Naive B cell (primary cell): ENCODE results near the gene BORCS5. TPM values are rescaled to one million over a fixed set of nuclear protein-coding genes. Genes with fewer than 3 reads are reported as not detected.

Source experiments
- ATAC-seq, 2 donors: fragments of 150-1000 bp; cut with Tn5 transposase; 2 replicates each; pipeline ENCODE4 v1.10.0; 2021; ENCODE audit warnings: low read depth in 2 of 2, mild to moderate bottlenecking in 2 of 2, moderate library complexity in 2 of 2
- DNase-seq: peaks from one replicate; pipeline ENCODE4 v3.0.0; 2022
- H3K27ac Mint-ChIP-seq, 6 donors: one replicate each; pipeline ENCODE4 v1.8.0; 2020 to 2022; ENCODE audit warnings: mild to moderate bottlenecking in 6 of 6, mixed read lengths in 6 of 6, moderate library complexity in 5 of 6, inconsistent platforms in 2 of 6
- H3K27me3 Mint-ChIP-seq, 3 donors: one replicate each; pipeline ENCODE4 v1.8.0; 2021 to 2022; ENCODE audit warnings: mixed read lengths in 3 of 3, mild to moderate bottlenecking in 1 of 3
- H3K36me3 Mint-ChIP-seq, 2 donors: one replicate each; pipeline ENCODE4 v1.8.0; 2020 to 2022; ENCODE audit warnings: mixed read lengths in 2 of 2, inconsistent platforms in 1 of 2, mild to moderate bottlenecking in 1 of 2
- H3K4me1 Mint-ChIP-seq, 3 donors: one replicate each; pipeline ENCODE4 v1.8.0; 2020 to 2022; ENCODE audit warnings: mixed read lengths in 3 of 3, inconsistent platforms in 1 of 3, mild to moderate bottlenecking in 1 of 3, moderate library complexity in 1 of 3
- H3K4me3 Mint-ChIP-seq, 8 donors: one replicate each; pipeline ENCODE4 v1.8.0; 2020 to 2022; ENCODE audit warnings: mild to moderate bottlenecking in 8 of 8, mixed read lengths in 8 of 8, moderate library complexity in 8 of 8, inconsistent platforms in 2 of 8
- H3K9me3 Mint-ChIP-seq, 7 donors: one replicate each; pipeline ENCODE4 v1.8.0; 2020 to 2022; ENCODE audit warnings: mixed read lengths in 7 of 7, mild to moderate bottlenecking in 5 of 7, inconsistent platforms in 2 of 7, moderate library complexity in 1 of 7
- polyA plus RNA-seq, 6 donors: library from polyadenylated mRNA; unstranded; fragments of 300-500 nt; fragmentation: Illumina TruSeq; gene quantifications; one replicate each; pipeline ENCODE4 v1.2.3, GENCODE V29; 2021; ENCODE audit warnings: low read depth in 6 of 6

The BORCS5 gene
- polyA plus RNA-seq, 6 donors from 2014 or later: 8.3 to 43.8 (median 14.4) TPM

DNA sequence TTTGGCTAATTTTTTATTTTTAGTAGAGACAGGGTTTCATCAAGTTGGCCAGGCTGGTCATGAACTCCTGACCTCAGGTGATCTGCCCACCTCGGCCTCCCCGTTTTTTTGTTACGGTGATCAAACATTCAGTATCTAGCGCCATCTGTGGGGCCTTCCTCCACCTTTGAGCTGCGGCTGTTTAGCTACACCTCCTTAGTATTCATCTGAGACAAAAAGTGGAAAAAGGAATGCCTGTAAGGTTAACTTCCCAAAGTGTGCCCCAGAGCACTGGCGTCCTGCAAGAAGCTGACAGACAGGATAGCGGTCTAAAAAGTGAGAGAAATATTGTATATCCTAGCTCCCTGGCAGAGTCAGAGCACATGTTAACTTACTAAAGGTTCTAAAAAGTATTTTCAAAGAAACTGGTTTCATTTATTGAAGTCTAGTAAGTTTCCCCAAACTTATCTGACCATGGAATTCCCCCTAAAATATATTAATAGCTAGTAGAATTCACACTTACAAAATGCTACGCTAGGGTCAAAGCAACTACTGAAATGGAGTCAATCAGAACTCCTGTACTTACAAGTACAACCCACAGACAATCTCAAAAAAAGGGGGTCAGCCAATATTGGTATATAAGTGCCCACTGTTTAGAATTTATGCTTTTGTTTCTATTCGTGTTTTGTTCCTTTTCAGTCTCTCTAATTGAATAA lies 146.7 kb downstream of the BORCS5 start:
- Mint-ChIP-seq H3K27ac (peak overlapping the region in 2 of 6 donors; percentile 45 to 67), H3K36me3 (no peaks in the 10 kb centered on the region), H3K4me3 (no peak overlapping the region)

GRCh38 chr12:12505544-12506495 lies 148.9 kb downstream of the BORCS5 start:
- Mint-ChIP-seq H3K36me3 (no peaks in the 10 kb centered on the region), H3K4me3 (no peak overlapping the region), H3K27me3 (peaks cover 0 to 3% (median 0%) of the 10 kb centered on the region in 3 donors), H3K4me1 (no peaks in the 10 kb centered on the region), H3K9me3 (no peaks in the 10 kb centered on the region), H3K27ac (no peak overlapping the region)
- DNase-seq (no peak), ATAC-seq (no peak)

More for the DNA sequence above, 146.7 kb downstream of the BORCS5 start:
- Mint-ChIP-seq H3K4me1 (no peaks in the 10 kb centered on the region), H3K9me3 (no peaks in the 10 kb centered on the region), H3K27me3 (peaks cover 0 to 3% (median 0%) of the 10 kb centered on the region in 3 donors)
- no peak for DNase-seq
- ATAC-seq: no peak

- no peak for ATAC-seq
- peaks cover 0 to 3% (median 0%) of the 10 kb centered on the region in 3 donors for H3K27me3 Mint-ChIP-seq
- no peak overlapping the region for H3K4me3 Mint-ChIP-seq
- no peaks in the 10 kb centered on the region for H3K9me3 Mint-ChIP-seq
- no peak for DNase-seq
- H3K4me1 Mint-ChIP-seq: no peaks in the 10 kb centered on the region
- no peak overlapping the region for H3K27ac Mint-ChIP-seq
- H3K36me3 Mint-ChIP-seq: no peaks in the 10 kb centered on the region
Measured at GRCh38 chr12:12506496-12506890, 149.6 kb downstream of the BORCS5 start.

GRCh38 chr12:12507121-12507520 lies 150.2 kb downstream of the BORCS5 start:
- ATAC-seq (no peak), DNase-seq (no peak)
- Mint-ChIP-seq H3K27ac (no peak overlapping the region), H3K36me3 (no peaks in the 10 kb centered on the region), H3K4me3 (no peak overlapping the region), H3K9me3 (no peaks in the 10 kb centered on the region), H3K4me1 (no peaks in the 10 kb centered on the region), H3K27me3 (peaks cover 0 to 3% (median 0%) of the 10 kb centered on the region in 3 donors)

GRCh38 chr12:12508612-12509011 lies 151.7 kb downstream of the BORCS5 start:
- H3K9me3 Mint-ChIP-seq: no peaks in the 10 kb centered on the region
- H3K4me1 Mint-ChIP-seq: no peaks in the 10 kb centered on the region
- no peak for DNase-seq
- no peak for ATAC-seq
- no peak overlapping the region for H3K4me3 Mint-ChIP-seq
- H3K27me3 Mint-ChIP-seq: peaks cover 0 to 3% (median 0%) of the 10 kb centered on the region in 3 donors
- H3K27ac Mint-ChIP-seq: peak overlapping the region in 1 of 6 donors; percentile 4
- no peaks in the 10 kb centered on the region for H3K36me3 Mint-ChIP-seq

DNA sequence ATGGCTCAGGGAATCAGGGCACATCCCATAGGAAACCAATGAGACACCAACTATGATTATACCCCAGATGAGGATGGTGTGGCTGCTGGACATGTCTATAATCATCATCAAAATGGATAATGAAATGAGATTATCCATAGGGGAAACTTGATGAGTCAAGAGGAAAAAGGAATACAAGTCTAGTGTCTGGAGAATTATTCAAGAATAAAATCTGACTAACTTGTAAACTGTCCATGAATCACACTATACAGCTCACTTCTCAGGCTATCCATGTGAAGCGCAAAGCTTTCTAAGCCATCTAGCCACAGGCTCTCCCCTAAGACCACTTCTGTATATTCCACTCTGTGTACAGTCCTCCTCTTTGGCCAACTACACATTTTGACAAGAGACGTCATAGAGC lies 153.3 kb downstream of the BORCS5 start:
- Mint-ChIP-seq H3K4me1 (no peaks in the 10 kb centered on the region), H3K36me3 (no peaks in the 10 kb centered on the region), H3K4me3 (no peak overlapping the region), H3K9me3 (no peaks in the 10 kb centered on the region), H3K27ac (no peak overlapping the region), H3K27me3 (peaks cover 0 to 3% (median 0%) of the 10 kb centered on the region in 3 donors)
- DNase-seq (no peak), ATAC-seq (no peak)

DNA sequence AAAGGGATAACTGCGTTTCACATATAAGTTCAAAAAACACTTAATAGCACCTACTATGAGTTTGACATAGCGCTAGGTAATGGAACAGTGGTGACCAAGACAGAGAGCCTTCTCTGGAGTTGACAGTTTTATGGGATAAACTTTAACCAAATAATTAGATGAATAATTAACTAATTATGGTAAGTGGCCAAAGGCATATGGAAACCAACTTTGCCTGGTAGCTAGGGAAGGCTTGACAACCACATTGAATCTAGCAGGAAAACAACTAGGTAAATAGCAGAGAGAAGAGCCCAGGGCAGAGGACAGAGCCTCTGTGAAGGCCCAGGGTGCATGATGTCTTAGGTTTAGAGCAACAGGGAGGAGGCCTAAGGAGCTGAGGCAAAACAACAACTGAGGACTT lies 153.7 kb downstream of the BORCS5 start:
- Mint-ChIP-seq H3K36me3 (no peaks in the 10 kb centered on the region), H3K4me3 (no peak overlapping the region), H3K27me3 (peaks cover 0 to 3% (median 0%) of the 10 kb centered on the region in 3 donors), H3K4me1 (no peaks in the 10 kb centered on the region), H3K27ac (no peak overlapping the region), H3K9me3 (no peaks in the 10 kb centered on the region)
- DNase-seq (no peak), ATAC-seq (no peak)

DNA sequence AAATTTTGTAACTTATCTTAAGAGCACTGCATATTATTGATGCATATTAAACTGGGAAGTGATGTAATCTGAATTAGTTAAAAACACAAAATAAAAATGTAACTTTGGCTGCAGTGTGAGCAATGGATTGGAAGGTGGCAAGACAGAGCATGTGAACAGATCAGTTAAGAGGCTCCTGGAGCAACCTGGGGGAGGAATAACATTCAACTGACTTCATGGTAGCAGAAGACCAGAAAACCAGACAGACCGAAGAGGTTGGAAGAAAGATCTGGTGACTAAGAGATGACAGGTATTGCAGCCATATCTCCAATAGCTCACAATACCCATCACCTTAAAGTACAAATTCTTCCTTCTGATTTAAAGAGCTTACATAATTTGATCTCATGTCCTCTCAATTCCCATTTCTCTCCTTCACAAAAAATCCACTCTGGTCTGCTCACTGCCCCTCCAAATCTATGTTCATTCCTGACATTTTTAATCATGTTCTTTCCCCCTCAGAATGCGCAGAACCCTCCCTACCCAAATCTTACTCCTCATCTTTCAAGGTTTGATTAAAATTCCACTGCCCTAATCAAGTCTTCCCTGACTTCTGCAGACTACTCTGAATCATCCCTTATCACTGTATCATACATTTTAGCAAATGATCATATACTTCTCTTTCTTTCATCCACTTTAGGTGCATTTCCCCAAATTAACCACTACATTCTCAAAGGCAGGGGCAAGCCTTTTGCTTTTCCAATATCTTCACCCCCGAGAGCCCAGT lies 154.3 kb downstream of the BORCS5 start:
- no peak for ATAC-seq

GRCh38 chr12:12511895-12512711 lies 155.2 kb downstream of the BORCS5 start:
- Mint-ChIP-seq H3K4me3 (no peak overlapping the region), H3K4me1 (no peaks in the 10 kb centered on the region), H3K36me3 (no peaks in the 10 kb centered on the region), H3K27ac (no peak overlapping the region), H3K27me3 (no peaks in the 10 kb centered on the region), H3K9me3 (no peaks in the 10 kb centered on the region)
- DNase-seq (no peak), ATAC-seq (no peak)

More for the DNA sequence above, 154.3 kb downstream of the BORCS5 start:
- H3K27me3 Mint-ChIP-seq: no peaks in the 10 kb centered on the region
- H3K4me3 Mint-ChIP-seq: no peak overlapping the region
- DNase-seq: no peak
- no peaks in the 10 kb centered on the region for H3K9me3 Mint-ChIP-seq
- no peak overlapping the region for H3K27ac Mint-ChIP-seq
- H3K4me1 Mint-ChIP-seq: no peaks in the 10 kb centered on the region
- H3K36me3 Mint-ChIP-seq: no peaks in the 10 kb centered on the region

- Mint-ChIP-seq H3K4me3 (no peak overlapping the region), H3K9me3 (no peaks in the 10 kb centered on the region), H3K4me1 (no peaks in the 10 kb centered on the region), H3K36me3 (no peaks in the 10 kb centered on the region), H3K27ac (no peak overlapping the region), H3K27me3 (no peaks in the 10 kb centered on the region)
- ATAC-seq: no peak
- no peak for DNase-seq
Measured at GRCh38 chr12:12513416-12514006, 156.6 kb downstream of the BORCS5 start.

DNA sequence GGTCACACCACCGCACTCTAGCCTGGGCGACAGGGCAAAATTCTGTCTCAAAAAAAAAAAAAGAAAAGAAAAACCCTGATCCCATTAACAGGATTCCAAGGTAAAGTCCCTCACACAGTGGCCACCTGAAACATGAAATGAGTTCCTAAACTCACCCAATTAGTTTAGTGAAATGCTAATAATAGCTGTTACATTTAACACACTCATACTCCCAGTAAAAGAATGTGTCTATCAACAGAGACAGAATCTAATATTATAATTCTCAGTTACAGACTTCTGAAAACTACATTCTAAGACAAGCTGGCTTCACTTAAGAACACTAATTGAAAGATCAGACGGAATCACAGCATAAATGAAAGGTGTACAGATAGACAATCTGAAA lies 161.6 kb downstream of the BORCS5 start:
- Mint-ChIP-seq H3K4me1 (no peaks in the 10 kb centered on the region), H3K27ac (no peak overlapping the region), H3K9me3 (no peaks in the 10 kb centered on the region), H3K27me3 (no peaks in the 10 kb centered on the region), H3K36me3 (no peaks in the 10 kb centered on the region), H3K4me3 (no peak overlapping the region)
- ATAC-seq (no peak), DNase-seq (no peak)

DNA sequence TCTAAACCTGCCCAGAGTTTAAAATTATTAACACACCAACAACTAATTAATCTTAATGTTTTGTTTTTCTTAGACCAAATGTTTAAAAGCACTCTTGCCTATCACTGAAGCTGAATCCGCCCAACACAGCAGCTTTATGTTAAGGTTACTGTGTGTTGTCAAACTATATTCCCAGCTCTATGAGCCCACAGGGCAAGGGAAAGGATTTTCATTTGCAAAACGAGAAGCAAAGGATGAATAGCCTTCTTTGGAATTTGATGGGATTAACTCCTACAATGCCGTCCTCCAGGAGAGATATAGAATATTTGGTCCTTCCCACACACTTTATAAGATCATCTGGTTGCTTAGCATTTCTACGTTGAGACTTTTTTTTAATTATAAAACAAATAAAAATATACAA lies 162.0 kb downstream of the BORCS5 start:
- Mint-ChIP-seq H3K27me3 (no peaks in the 10 kb centered on the region), H3K9me3 (no peaks in the 10 kb centered on the region), H3K4me3 (no peak overlapping the region), H3K27ac (no peak overlapping the region), H3K4me1 (no peaks in the 10 kb centered on the region), H3K36me3 (no peaks in the 10 kb centered on the region)
- ATAC-seq (no peak), DNase-seq (no peak)
